Suprapubic skin (tissue), 4 donors: ENCODE results near the gene ST3GAL3. TPM values are rescaled to one million over a fixed set of nuclear protein-coding genes. Genes with fewer than 3 reads are reported as not detected.

ENCODE experiments used
- DNase-seq, 2 donors: peaks; one replicate each; pipeline ENCODE4 v3.0.0-alpha.2; 2019; ENCODE audit warnings: low spot score in 2 of 2
- H3K27ac ChIP-seq: fragments of 200-600 bp; sonication (generic); one replicate; pipeline ENCODE4 v1.5.1; 2019
- H3K27me3 ChIP-seq: fragments of 200-600 bp; sonication (generic); one replicate; pipeline ENCODE4 v1.5.1; 2019
- H3K36me3 ChIP-seq: fragments of 200-600 bp; sonication (generic); one replicate; pipeline ENCODE4 v1.5.1; 2019
- H3K4me1 ChIP-seq: fragments of 200-600 bp; sonication (generic); one replicate; pipeline ENCODE4 v1.5.1; 2019
- H3K4me3 ChIP-seq: fragments of 200-600 bp; sonication (generic); one replicate; pipeline ENCODE4 v1.5.1; 2019; ENCODE audit warnings: mild to moderate bottlenecking
- H3K9me3 ChIP-seq: fragments of 200-600 bp; sonication (generic); one replicate; pipeline ENCODE4 v1.5.1; 2019
- EP300 ChIP-seq: sonication (generic); formaldehyde crosslinking; IDR thresholded peaks from one replicate; pipeline ENCODE4 v1.6.1; 2017; ENCODE audit warnings: antibody characterized with exemption
- POLR2A ChIP-seq, 2 donors: fragments of 450-650 bp; IDR thresholded peaks; one replicate each; pipeline ENCODE4 v1.6.1; 2017; ENCODE audit warnings: antibody characterized with exemption in 2 of 2, mild to moderate bottlenecking in 2 of 2, moderate library complexity in 2 of 2
- POLR2AphosphoS5 ChIP-seq, 3 donors: sonication (generic); formaldehyde crosslinking; IDR thresholded peaks; one replicate each; pipeline ENCODE4 v1.6.1; 2017; ENCODE audit warnings: antibody characterized with exemption in 3 of 3
- WGBS: methylation state at CpG from one replicate; pipeline ENCODE4 v1.1.5; 2018; 5-methylcytosine and 5-hydroxymethylcytosine counted together
- total RNA-seq, 4 donors: library from RNA; depleted of rRNA; stranded (reverse); fragments of >200 nt; gene quantifications; one replicate each; pipeline ENCODE4 v1.1.0, GENCODE V29; 2016
- TF ChIP-seq, protein P1 (sequence below), 2 donors: fragments of 200-600 bp in 1 of 2; fragments of 450-650 bp in 1 of 2; sonication (generic) in 1 of 2; IDR thresholded peaks; one replicate each; pipeline ENCODE4 v1.5.1; 2016 to 2019; ENCODE audit warnings: antibody characterized with exemption in 2 of 2, mild to moderate bottlenecking in 1 of 2, moderate library complexity in 1 of 2

The ST3GAL3 gene
- total RNA-seq, 4 donors from 2014 or later = 6.3 to 21.0 (median 9.9) TPM

DNA sequence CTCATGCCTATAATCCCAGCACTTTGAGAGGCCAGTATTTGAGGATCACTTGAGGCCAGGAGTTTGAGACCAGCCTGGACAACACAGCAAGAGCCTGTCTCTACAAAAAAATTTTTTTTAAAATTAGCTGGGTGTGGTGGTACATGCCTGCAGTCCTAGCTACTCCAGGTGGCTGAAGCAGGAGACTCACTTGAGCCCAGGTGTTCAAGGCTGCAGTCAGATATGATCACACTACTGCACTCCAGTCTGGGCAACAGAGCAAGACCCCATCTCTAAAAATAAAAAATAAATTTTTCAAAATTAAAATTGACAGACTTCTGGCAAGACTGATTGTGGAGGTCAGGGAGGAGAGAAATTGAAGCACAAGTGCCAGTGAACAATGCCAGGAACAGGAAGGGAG, 60.8 kb downstream of the ST3GAL3 start:
- Histone ChIP-seq H3K27ac (no peak overlapping the region), H3K4me3 (no peak overlapping the region), H3K4me1 (peaks cover 8% of the 10 kb centered on the region), H3K36me3 (no peaks in the 10 kb centered on the region), H3K27me3 (no peaks in the 10 kb centered on the region), H3K9me3 (no peaks in the 10 kb centered on the region)
- TF ChIP-seq POLR2A (IDR thresholded peaks at IDR 0.05) (no peak), POLR2AphosphoS5 (IDR thresholded peaks at IDR 0.05) (no peak), EP300 (no peak)
- TF ChIP-seq, protein P1, sequence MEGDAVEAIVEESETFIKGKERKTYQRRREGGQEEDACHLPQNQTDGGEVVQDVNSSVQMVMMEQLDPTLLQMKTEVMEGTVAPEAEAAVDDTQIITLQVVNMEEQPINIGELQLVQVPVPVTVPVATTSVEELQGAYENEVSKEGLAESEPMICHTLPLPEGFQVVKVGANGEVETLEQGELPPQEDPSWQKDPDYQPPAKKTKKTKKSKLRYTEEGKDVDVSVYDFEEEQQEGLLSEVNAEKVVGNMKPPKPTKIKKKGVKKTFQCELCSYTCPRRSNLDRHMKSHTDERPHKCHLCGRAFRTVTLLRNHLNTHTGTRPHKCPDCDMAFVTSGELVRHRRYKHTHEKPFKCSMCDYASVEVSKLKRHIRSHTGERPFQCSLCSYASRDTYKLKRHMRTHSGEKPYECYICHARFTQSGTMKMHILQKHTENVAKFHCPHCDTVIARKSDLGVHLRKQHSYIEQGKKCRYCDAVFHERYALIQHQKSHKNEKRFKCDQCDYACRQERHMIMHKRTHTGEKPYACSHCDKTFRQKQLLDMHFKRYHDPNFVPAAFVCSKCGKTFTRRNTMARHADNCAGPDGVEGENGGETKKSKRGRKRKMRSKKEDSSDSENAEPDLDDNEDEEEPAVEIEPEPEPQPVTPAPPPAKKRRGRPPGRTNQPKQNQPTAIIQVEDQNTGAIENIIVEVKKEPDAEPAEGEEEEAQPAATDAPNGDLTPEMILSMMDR (IDR thresholded peaks at IDR 0.05) = no peak
- DNase-seq = no peak

DNA sequence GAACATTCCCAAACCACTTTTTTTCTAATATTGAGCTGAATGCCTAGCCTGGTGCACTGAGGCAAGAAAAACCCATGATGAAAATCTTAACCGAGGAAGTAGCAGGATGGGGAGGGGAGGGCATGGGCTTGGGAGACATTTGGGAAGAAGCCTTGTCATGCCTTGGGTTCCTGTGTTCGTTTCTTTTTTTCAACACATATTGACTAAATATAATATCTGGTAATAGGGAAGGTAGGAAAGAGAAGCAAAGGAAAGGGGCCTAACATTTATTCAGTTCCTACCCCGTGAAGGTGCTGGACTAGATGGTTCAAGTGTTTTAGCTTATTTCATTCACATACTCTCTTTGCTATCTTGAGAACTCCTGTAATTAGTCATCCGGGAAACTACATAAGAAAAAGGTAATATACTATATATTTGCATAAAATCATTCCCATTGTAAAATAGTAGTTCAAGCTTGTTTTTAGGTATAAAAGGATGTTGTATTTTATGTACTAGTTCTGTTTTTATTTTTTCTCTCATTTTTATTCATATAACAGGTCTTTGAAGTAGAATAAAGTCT, 62.1 kb downstream of the ST3GAL3 start:
- TF ChIP-seq POLR2AphosphoS5 (IDR thresholded peaks at IDR 0.05) = no peak
- TF ChIP-seq, protein P1 (IDR thresholded peaks at IDR 0.05) = no peak
- no peak for TF ChIP-seq EP300
- no peak for TF ChIP-seq POLR2A (IDR thresholded peaks at IDR 0.05)
- WGBS = 78% methylated on average over 4 of the region's 4 CpGs
- peaks cover 9% of the 10 kb centered on the region for H3K4me1 ChIP-seq

DNA sequence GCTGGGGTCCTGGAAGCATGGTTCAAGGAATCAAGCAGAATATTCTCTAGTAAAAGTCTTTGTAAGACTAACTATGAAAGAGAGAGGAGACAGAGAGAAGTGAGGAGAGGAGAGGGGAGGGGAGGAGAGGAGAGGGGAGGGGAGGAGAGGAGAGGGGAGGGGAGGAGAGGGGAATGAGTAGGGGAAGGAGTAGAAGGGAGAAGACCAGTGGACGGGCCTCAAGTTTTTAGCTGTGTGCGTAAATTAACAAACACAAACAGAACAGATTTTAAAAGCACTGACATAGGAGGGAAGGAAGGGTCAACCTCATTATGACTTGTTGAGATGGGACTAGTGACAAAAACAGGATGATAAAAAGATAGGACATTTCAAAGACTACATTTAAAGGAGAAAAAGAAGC, 62.8 kb downstream of the ST3GAL3 start:
- no peak for TF ChIP-seq EP300
- no peak for TF ChIP-seq POLR2AphosphoS5 (IDR thresholded peaks at IDR 0.05)
- TF ChIP-seq, protein P1 (IDR thresholded peaks at IDR 0.05) = no peak
- no peak for TF ChIP-seq POLR2A (IDR thresholded peaks at IDR 0.05)
- 98% methylated on average over 2 of the region's 2 CpGs for WGBS
- Histone ChIP-seq H3K27me3 (no peaks in the 10 kb centered on the region), H3K4me3 (no peak overlapping the region), H3K27ac (no peak overlapping the region), H3K4me1 (peaks cover 9% of the 10 kb centered on the region), H3K9me3 (no peaks in the 10 kb centered on the region), H3K36me3 (no peaks in the 10 kb centered on the region)
- DNase-seq = no peak

More for the DNA sequence above, 62.1 kb downstream of the ST3GAL3 start:
- Histone ChIP-seq H3K9me3 (no peaks in the 10 kb centered on the region), H3K36me3 (no peaks in the 10 kb centered on the region), H3K27me3 (no peaks in the 10 kb centered on the region), H3K27ac (no peak overlapping the region), H3K4me3 (no peak overlapping the region)
- DNase-seq = no peak

DNA sequence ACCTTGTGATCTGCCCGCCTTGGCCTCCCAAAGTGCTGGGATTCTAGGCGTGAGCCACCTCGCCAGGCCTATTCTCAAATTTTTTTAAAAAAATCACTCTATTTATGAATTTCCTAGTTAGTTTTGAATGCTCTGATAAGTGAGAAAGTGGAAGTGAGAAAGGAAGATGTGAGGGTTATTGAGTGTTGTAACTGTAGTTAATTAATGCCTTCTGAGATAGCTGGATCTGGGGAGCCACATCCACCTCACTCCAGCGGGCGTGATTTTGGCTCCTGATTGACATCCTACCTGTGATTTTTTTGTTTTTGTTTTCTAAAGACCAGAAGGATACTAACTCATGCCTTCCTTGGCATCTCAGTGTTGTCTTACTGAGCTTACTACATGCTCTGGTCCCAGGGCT, 65.6 kb downstream of the ST3GAL3 start:
- H3K4me3 ChIP-seq = no peak overlapping the region
- H3K27me3 ChIP-seq = no peaks in the 10 kb centered on the region
- no peak for DNase-seq
- H3K27ac ChIP-seq = no peak overlapping the region
- no peaks in the 10 kb centered on the region for H3K9me3 ChIP-seq
- H3K4me1 ChIP-seq = peaks cover 9% of the 10 kb centered on the region
- 89% methylated on average over 5 of the region's 5 CpGs for whole genome bisulfite sequencing
- TF ChIP-seq, protein P1 (IDR thresholded peaks at IDR 0.05) = no peak
- TF ChIP-seq POLR2A (IDR thresholded peaks at IDR 0.05) (no peak), EP300 (no peak), POLR2AphosphoS5 (IDR thresholded peaks at IDR 0.05) (no peak)
- H3K36me3 ChIP-seq = no peaks in the 10 kb centered on the region

DNA sequence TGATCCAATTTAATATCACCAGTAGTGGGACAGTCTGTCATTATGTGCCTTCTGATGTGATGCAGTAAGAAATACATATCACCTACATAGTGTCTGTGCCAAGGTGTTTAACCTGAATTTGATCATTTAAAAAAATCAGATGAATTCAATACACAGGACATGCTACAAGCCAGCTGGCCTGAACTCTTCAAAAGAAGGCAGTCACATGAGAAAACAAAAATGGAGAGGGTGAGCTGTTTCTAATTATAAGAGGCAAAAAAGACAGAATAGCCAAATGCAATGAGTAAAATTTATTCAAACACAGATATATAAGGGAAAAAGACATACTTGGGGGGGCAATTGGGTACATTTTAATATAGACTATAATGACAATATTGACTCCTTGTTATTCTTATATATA, 66.5 kb downstream of the ST3GAL3 start:
- DNase-seq = no peak
- no peak for TF ChIP-seq POLR2AphosphoS5 (IDR thresholded peaks at IDR 0.05)
- Histone ChIP-seq H3K27ac (no peak overlapping the region), H3K36me3 (no peaks in the 10 kb centered on the region), H3K27me3 (no peaks in the 10 kb centered on the region), H3K9me3 (no peaks in the 10 kb centered on the region), H3K4me1 (peaks cover 2% of the 10 kb centered on the region), H3K4me3 (no peak overlapping the region)

DNA sequence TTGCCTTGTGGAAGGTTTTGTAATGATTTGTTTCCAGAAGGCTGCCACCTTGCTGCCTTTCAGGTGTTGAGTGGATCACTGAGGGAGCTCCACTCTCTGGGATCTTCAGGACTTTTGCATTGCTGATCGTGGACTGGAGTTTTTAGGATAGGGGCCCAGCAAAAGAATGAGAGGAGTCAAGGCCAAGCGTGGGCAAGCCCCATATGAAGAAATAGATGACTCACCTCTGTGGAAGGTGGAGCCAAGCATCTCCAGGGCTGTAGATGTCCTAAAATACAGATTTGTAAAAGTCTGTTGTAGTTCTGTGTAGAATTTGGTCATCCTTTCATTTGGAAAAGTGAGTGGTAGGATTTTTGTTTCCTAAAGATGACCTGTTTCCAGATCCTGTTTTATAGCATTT, 67.0 kb downstream of the ST3GAL3 start:
- Histone ChIP-seq H3K9me3 (no peaks in the 10 kb centered on the region), H3K27me3 (no peaks in the 10 kb centered on the region), H3K4me1 (peaks cover 2% of the 10 kb centered on the region), H3K36me3 (no peaks in the 10 kb centered on the region), H3K27ac (no peak overlapping the region), H3K4me3 (no peak overlapping the region)
- TF ChIP-seq POLR2A (IDR thresholded peaks at IDR 0.05) (no peak), POLR2AphosphoS5 (IDR thresholded peaks at IDR 0.05) (no peak), EP300 (no peak)
- TF ChIP-seq, protein P1 (IDR thresholded peaks at IDR 0.05) = no peak
- 44% methylated on average over 2 of the region's 2 CpGs for WGBS
- DNase-seq = no peak
